GM23338 (cell line): ENCODE data around the gene CHAF1B. TPM values are rescaled to one million over a fixed set of nuclear protein-coding genes. Genes with fewer than 3 reads are reported as not detected.

Source experiments
- ATAC-seq: fragments of 200-7000 bp; cut with Tn5 transposase; 3 replicates; pipeline ENCODE4 v1.9.1; 2020
- DNase-seq: peaks from one replicate; pipeline ENCODE4 v3.0.0-alpha.2; 2015; ENCODE audit warnings: low spot score
- H2AFZ ChIP-seq: fragments of 200-600 bp; sonication (generic); 2 replicates; pipeline ENCODE4 v1.8.0; 2016; ENCODE audit warnings: antibody characterized with exemption, mild to moderate bottlenecking, moderate library complexity
- H3F3A ChIP-seq: fragments of 200-600 bp; sonication (generic); replicated peaks from 2 replicates; pipeline ENCODE4 v1.8.0; 2017; ENCODE audit warnings: antibody characterized with exemption, mixed run types, low read depth
- H3K27ac ChIP-seq: fragments of 200-600 bp; sonication (generic); 2 replicates; pipeline ENCODE4 v1.6.1; 2016; ENCODE audit warnings: low read depth
- H3K27me3 ChIP-seq: fragments of 200-600 bp; sonication (generic); 2 replicates; pipeline ENCODE4 v1.8.0; 2016; ENCODE audit warnings: mild to moderate bottlenecking, mixed run types, moderate library complexity; ENCODE audit not compliant: insufficient read depth
- H3K36me3 ChIP-seq: fragments of 200-600 bp; sonication (generic); 2 replicates; pipeline ENCODE4 v1.8.0; 2016; ENCODE audit warnings: mild to moderate bottlenecking; ENCODE audit not compliant: insufficient read depth
- H3K4me1 ChIP-seq: fragments of 200-600 bp; sonication (generic); 2 replicates; pipeline ENCODE4 v1.8.0; 2016; ENCODE audit warnings: mild to moderate bottlenecking, moderate library complexity; ENCODE audit not compliant: insufficient read depth
- H3K4me2 ChIP-seq: fragments of 200-600 bp; sonication (generic); 2 replicates; pipeline ENCODE4 v1.7.1; 2017; ENCODE audit warnings: mixed run types
- H3K4me3 ChIP-seq: fragments of 200-600 bp; sonication (generic); 2 replicates; pipeline ENCODE4 v1.6.1; 2016; ENCODE audit warnings: mixed run types
- H3K79me2 ChIP-seq: fragments of 200-600 bp; sonication (generic); replicated peaks from 2 replicates; pipeline ENCODE4 v1.8.0; 2017; ENCODE audit warnings: mild to moderate bottlenecking; ENCODE audit not compliant: insufficient read depth
- H3K9me2 ChIP-seq: fragments of 200-600 bp; sonication (generic); 2 replicates; pipeline ENCODE4 v1.8.0; 2017; ENCODE audit not compliant: insufficient read depth
- H4K20me1 ChIP-seq: fragments of 200-600 bp; sonication (generic); replicated peaks from 2 replicates; pipeline ENCODE4 v1.8.0; 2017; ENCODE audit warnings: mild to moderate bottlenecking; ENCODE audit not compliant: insufficient read depth
- H3K27ac Mint-ChIP-seq: 2 replicates; pipeline ENCODE4 v1.8.0; 2020; ENCODE audit warnings: inconsistent platforms, mild to moderate bottlenecking, moderate library complexity, mixed read lengths
- H3K27me3 Mint-ChIP-seq: 3 replicates; pipeline ENCODE4 v1.8.0; 2022; ENCODE audit warnings: low read depth, mild to moderate bottlenecking, moderate library complexity, mixed read lengths, inconsistent platforms; ENCODE audit not compliant: insufficient read depth, poor library complexity
- H3K36me3 Mint-ChIP-seq: 3 replicates; pipeline ENCODE4 v1.8.0; 2021; ENCODE audit warnings: low read depth, mild to moderate bottlenecking, inconsistent platforms, moderate library complexity, mixed read lengths
- H3K4me1 Mint-ChIP-seq: 3 replicates; pipeline ENCODE4 v1.8.0; 2020; ENCODE audit warnings: mild to moderate bottlenecking, inconsistent platforms, mixed read lengths
- H3K4me3 Mint-ChIP-seq: 3 replicates; pipeline ENCODE4 v1.8.0; 2021; ENCODE audit warnings: moderate library complexity, mild to moderate bottlenecking, inconsistent platforms, mixed read lengths
- H3K9me3 Mint-ChIP-seq: 3 replicates; pipeline ENCODE4 v1.8.0; 2020; ENCODE audit warnings: moderate library complexity, mild to moderate bottlenecking, inconsistent platforms, mixed read lengths
- CREB1 ChIP-seq: fragments of 250-450 bp; sonication (Bioruptor Pico); IDR thresholded peaks from 2 replicates; pipeline ENCODE4 v1.5.0; 2020; ENCODE audit warnings: low read depth, mild to moderate bottlenecking, moderate library complexity
- CTCF ChIP-seq, 2 experiments: fragments of 200-600 bp in 1 of 2; sonication (generic) in 1 of 2; conservative IDR thresholded peaks; 2 replicates each; pipeline versions ENCODE4 v1.5.1 to v1.6.1; 2016 to 2017; ENCODE audit warnings: antibody characterized with exemption in 2 of 2, low read depth in 2 of 2, mild to moderate bottlenecking in 2 of 2, moderate library complexity in 1 of 2
- ETS1 ChIP-seq: IDR thresholded peaks from 2 replicates; pipeline ENCODE4 v1.6.1; 2016; ENCODE audit warnings: antibody characterized with exemption
- EZH2phosphoT487 ChIP-seq: fragments of 200-600 bp; sonication (generic); IDR thresholded peaks from one replicate; pipeline ENCODE4 v1.8.1; 2018; ENCODE audit warnings: antibody characterized with exemption; ENCODE audit not compliant: unreplicated experiment
- POLR2AphosphoS5 ChIP-seq: IDR thresholded peaks from 2 replicates; pipeline ENCODE4 v1.6.1; 2016; ENCODE audit warnings: antibody characterized with exemption, low read depth
- REST ChIP-seq: IDR thresholded peaks from one replicate; pipeline ENCODE4 v1.6.1; 2018; ENCODE audit warnings: antibody characterized with exemption; ENCODE audit not compliant: unreplicated experiment
- ZNF462 ChIP-seq: fragments of 250-450 bp; sonication (Bioruptor Pico); IDR thresholded peaks from 2 replicates; pipeline ENCODE4 v1.5.0; 2020; ENCODE audit warnings: mild to moderate bottlenecking, moderate library complexity
- polyA plus RNA-seq: library from polyadenylated mRNA; unstranded; fragments of >200 nt; fragmentation: Nextera tagmentation; extraction: Ambion mirVana; gene quantifications from 2 replicates; pipeline ENCODE4 v1.2.1, GENCODE V29; 2016
- total RNA-seq: library from RNA; depleted of rRNA; stranded (reverse); fragments of >200 nt; shearing (Covaris generic); gene quantifications from 2 replicates; pipeline ENCODE4 v1.2.3, GENCODE V29; 2014

Gene CHAF1B
- total and polyA plus RNA-seq, 2 experiments from 2014 or later, result 7.9 to 13.1 TPM

DNA sequence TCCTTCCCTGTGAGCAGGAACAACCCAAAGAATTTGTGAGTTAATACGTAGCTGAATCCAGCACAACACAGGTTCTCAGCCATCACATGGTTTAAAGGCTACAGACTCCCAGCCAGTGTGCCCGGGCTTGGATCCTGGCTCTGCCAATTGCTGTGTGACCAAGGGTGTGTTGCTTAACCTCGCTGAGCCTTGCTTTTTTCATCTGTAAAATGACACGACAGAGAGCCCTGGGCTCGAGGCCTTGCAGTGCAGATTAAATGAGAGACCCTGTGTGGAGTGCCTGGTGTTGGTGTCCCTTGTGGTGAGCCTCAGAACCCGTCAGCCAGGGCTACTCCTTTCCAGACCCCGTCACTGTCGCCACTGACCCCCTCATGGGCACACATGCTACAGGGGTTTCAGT, 39.4 kb downstream of the CHAF1B start (continued):
- TF ChIP-seq ZNF462 (CRISPR knock-in tag), result no peak

DNA sequence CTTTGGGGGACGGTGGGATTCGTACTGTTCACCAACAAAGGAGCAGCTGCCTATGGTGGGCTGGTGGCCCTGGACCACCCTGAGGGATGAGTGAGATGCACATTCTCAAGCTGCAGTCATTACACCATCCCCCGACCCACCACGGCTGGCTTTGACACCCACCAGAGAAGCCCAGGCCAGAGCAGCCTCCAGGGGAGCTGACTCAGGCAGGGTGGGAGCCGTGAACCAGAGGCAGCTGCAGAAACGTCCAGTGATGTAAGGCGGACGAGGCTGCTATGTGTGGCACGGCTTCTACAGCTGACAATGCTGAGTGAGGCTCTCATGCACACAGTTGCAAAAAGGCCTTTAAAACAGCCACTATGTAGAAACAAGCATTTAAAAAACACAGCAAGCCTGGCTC, 40.1 kb downstream of the CHAF1B start:
- H4K20me1 ChIP-seq, result no peaks in the 10 kb centered on the region
- H3K36me3 ChIP-seq, result no peaks in the 10 kb centered on the region; the same call in 1 of the 2 replicates
- no peaks in the 10 kb centered on the region for H3K79me2 ChIP-seq
- no peaks in the 10 kb centered on the region for H3K36me3 Mint-ChIP-seq
- ATAC-seq (no peak), DNase-seq (no peak)
- H3K4me3 ChIP-seq, result no peak overlapping the region
- H3K4me2 ChIP-seq, result no peak overlapping the region
- H3K4me1 ChIP-seq, result peaks cover 4% of the 10 kb centered on the region; the same call in 1 of the 2 replicates
- no peaks in the 10 kb centered on the region for H3K27me3 ChIP-seq
- peaks cover 4% of the 10 kb centered on the region; the same call in 1 of the 2 replicates for H3F3A ChIP-seq
- H3K4me1 Mint-ChIP-seq, result peaks cover 19% of the 10 kb centered on the region
- peaks cover 15% of the 10 kb centered on the region for H3K27me3 Mint-ChIP-seq
- no peaks in the 10 kb centered on the region; the same call in 2 of the 3 replicates for H3K9me3 Mint-ChIP-seq
- H3K4me3 Mint-ChIP-seq, result no peak overlapping the region
- no peak overlapping the region for H2AFZ ChIP-seq
- no peak overlapping the region for H3K27ac Mint-ChIP-seq
- no peak overlapping the region for H3K27ac ChIP-seq
- H3K9me2 ChIP-seq, result no peaks in the 10 kb centered on the region
- TF ChIP-seq EZH2phosphoT487, result no peak
- TF ChIP-seq CREB1 (CRISPR knock-in tag), result no peak
- TF ChIP-seq POLR2AphosphoS5, result no peak
- no peak for TF ChIP-seq CTCF (conservative IDR thresholded peaks at IDR 0.05; ENCODE audit: low read depth in 2 of 2)
- TF ChIP-seq REST, result no peak
- TF ChIP-seq ETS1, result no peak
